Neural crest cell (in vitro differentiated cells): Measurements from ENCODE around the gene SPATA22. TPM values are rescaled to one million over a fixed set of nuclear protein-coding genes. Genes with fewer than 3 reads are reported as not detected.

ENCODE experiments used
- DNase-seq: peaks from one replicate; pipeline ENCODE4 v3.0.0; 2021; ENCODE audit warnings: low read depth, mixed read lengths, low spot score
- H3K27ac Mint-ChIP-seq: one replicate; pipeline ENCODE4 v1.8.0; 2021; ENCODE audit warnings: mild to moderate bottlenecking, mixed read lengths; ENCODE audit not compliant: unreplicated experiment
- H3K27me3 Mint-ChIP-seq: 2 replicates; pipeline ENCODE4 v1.8.0; 2021; ENCODE audit warnings: low read depth, mild to moderate bottlenecking, mixed read lengths
- H3K36me3 Mint-ChIP-seq: 2 replicates; pipeline ENCODE4 v1.8.0; 2021; ENCODE audit warnings: low read depth, mild to moderate bottlenecking, mixed read lengths
- H3K4me1 Mint-ChIP-seq: 2 replicates; pipeline ENCODE4 v1.8.0; 2021; ENCODE audit warnings: mixed read lengths
- H3K4me3 Mint-ChIP-seq: one replicate; pipeline ENCODE4 v1.8.0; 2021; ENCODE audit warnings: mild to moderate bottlenecking, mixed read lengths
- H3K9me3 Mint-ChIP-seq: 2 replicates; pipeline ENCODE4 v1.8.0; 2021; ENCODE audit warnings: mixed read lengths
- total RNA-seq: library from RNA; stranded (reverse); gene quantifications from 2 replicates; pipeline ENCODE4 v1.2.1, GENCODE V29; 2021
- TF ChIP-seq, protein P1 (sequence below): fragments of 200-600 bp; sonication (generic); conservative IDR thresholded peaks from 2 replicates; pipeline ENCODE4 v1.5.0; 2021; ENCODE audit warnings: antibody characterized with exemption, mild to moderate bottlenecking

SPATA22 gene
- total RNA-seq, 1 donor from 2014 or later, result not detected

- Mint-ChIP-seq H3K4me3 (peak overlapping the region; percentile 78), H3K4me1 (peaks cover 50% of the 10 kb centered on the region), H3K9me3 (peaks cover 2% of the 10 kb centered on the region), H3K27ac (peak overlapping the region; percentile 74), H3K27me3 (peaks cover 5% of the 10 kb centered on the region), H3K36me3 (peaks cover 8% of the 10 kb centered on the region)
- TF ChIP-seq, protein P1, sequence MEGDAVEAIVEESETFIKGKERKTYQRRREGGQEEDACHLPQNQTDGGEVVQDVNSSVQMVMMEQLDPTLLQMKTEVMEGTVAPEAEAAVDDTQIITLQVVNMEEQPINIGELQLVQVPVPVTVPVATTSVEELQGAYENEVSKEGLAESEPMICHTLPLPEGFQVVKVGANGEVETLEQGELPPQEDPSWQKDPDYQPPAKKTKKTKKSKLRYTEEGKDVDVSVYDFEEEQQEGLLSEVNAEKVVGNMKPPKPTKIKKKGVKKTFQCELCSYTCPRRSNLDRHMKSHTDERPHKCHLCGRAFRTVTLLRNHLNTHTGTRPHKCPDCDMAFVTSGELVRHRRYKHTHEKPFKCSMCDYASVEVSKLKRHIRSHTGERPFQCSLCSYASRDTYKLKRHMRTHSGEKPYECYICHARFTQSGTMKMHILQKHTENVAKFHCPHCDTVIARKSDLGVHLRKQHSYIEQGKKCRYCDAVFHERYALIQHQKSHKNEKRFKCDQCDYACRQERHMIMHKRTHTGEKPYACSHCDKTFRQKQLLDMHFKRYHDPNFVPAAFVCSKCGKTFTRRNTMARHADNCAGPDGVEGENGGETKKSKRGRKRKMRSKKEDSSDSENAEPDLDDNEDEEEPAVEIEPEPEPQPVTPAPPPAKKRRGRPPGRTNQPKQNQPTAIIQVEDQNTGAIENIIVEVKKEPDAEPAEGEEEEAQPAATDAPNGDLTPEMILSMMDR, result no peak
- no peak for DNase-seq
Observed at GRCh38 chr17:3511852-3512504, 40.4 kb upstream of the SPATA22 start.

DNA sequence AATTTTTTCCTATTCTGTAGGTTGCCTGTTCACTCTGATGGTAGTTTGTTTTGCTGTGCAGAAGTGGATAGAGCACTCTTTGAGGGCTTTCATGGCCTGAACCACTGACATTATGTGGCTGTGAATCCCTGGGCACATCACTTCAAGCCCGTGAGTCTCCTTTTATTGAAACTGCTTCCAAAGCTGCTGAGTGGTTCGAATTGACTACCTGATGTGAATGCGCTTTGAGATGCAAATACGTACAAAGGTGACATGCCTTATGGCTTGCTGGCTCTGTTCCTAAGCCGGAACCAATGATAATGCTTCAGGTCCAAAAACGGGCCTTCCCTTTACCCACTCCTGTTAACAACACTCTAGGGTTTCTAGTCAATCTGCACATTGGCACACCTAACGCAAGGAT is 38.5 kb upstream of the SPATA22 start:
- Mint-ChIP-seq H3K36me3 (peaks cover 5% of the 10 kb centered on the region), H3K27me3 (peaks cover 5% of the 10 kb centered on the region), H3K4me1 (peaks cover 39% of the 10 kb centered on the region), H3K9me3 (peaks cover 2% of the 10 kb centered on the region), H3K4me3 (no peak overlapping the region), H3K27ac (no peak overlapping the region)
- DNase-seq, result no peak
- TF ChIP-seq, protein P1, result no peak

DNA sequence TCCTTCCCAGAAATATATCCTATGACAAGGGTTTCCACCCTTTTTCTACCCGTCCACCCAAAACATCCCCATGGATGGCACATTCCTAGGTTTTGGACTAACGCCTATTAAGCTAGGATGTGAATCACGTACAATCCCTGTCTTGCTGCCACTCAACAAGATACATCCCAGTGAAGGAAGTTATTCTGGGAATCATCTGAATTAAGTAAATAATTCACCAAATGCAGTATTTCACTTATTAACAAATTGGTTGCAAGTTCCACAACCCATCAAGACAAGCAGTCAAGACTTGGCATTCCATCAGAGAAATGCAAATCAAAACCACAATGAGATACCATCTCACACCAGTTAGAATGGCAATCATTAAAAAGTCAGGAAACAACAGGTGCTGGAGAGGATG is 36.2 kb upstream of the SPATA22 start:
- TF ChIP-seq, protein P1, result no peak
- Mint-ChIP-seq H3K9me3 (peaks cover 2% of the 10 kb centered on the region), H3K4me1 (peaks cover 23% of the 10 kb centered on the region), H3K36me3 (peaks cover 5% of the 10 kb centered on the region), H3K4me3 (no peak overlapping the region), H3K27ac (no peak overlapping the region), H3K27me3 (peaks cover 5% of the 10 kb centered on the region)
- no peak for DNase-seq

DNA sequence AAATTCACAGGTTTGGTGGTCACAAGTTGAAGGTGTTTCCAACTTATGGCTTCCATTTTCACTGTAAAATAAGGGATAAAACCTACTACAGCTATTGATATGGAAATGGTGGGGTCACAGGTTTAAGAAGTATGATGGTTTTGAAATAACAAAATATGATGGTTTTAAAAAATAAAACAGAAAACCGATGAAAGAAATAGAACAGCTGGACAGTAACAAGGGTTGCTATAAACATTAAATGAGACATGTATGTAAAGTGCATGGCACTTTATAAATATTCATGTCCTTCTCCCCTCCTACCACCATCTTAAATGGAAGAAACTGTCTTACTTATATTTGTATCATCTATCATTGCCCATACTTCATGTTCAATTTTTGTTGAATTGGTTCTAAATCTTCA is 35.5 kb upstream of the SPATA22 start:
- Mint-ChIP-seq H3K4me3 (no peak overlapping the region), H3K9me3 (peaks cover 2% of the 10 kb centered on the region), H3K27me3 (peaks cover 2% of the 10 kb centered on the region), H3K27ac (no peak overlapping the region), H3K4me1 (peaks cover 22% of the 10 kb centered on the region), H3K36me3 (peaks cover 7% of the 10 kb centered on the region)
- TF ChIP-seq, protein P1, result no peak
- DNase-seq, result no peak

DNA sequence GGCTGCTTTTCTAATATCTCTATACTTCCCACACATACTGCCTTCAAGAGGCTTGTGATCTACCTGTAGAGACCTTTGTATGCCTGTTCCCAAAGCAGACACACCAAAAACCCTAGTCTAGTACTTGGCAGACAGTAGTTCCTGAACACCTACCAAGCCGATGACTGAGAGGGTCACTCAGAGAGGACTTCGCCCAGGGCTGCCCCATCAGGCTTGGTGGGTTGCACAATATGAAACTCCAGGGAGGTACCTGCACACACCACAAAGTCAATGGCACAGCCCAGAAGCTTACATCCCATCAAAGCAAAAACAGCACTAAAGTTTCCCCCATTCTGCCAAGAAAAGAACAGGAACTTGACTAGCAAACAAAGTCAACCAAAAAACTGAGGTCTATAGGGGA is 34.4 kb upstream of the SPATA22 start:
- Mint-ChIP-seq H3K27me3 (no peaks in the 10 kb centered on the region), H3K4me3 (no peak overlapping the region), H3K27ac (no peak overlapping the region), H3K36me3 (peaks cover 14% of the 10 kb centered on the region), H3K4me1 (peaks cover 16% of the 10 kb centered on the region), H3K9me3 (peaks cover 4% of the 10 kb centered on the region)
- DNase-seq, result no peak
- TF ChIP-seq, protein P1, result no peak
